ENCODE measurements around the gene UPF2. TPM values are rescaled to one million over a fixed set of nuclear protein-coding genes. Genes with fewer than 3 reads are reported as not detected.
A peak's percentile ranks its signal among the peaks of the same experiment; 100 is the strongest.

The UPF2 gene
- total and polyA plus RNA-seq, 4 donors, result 6.6 to 19.6 (median 16.4) TPM

DNA sequence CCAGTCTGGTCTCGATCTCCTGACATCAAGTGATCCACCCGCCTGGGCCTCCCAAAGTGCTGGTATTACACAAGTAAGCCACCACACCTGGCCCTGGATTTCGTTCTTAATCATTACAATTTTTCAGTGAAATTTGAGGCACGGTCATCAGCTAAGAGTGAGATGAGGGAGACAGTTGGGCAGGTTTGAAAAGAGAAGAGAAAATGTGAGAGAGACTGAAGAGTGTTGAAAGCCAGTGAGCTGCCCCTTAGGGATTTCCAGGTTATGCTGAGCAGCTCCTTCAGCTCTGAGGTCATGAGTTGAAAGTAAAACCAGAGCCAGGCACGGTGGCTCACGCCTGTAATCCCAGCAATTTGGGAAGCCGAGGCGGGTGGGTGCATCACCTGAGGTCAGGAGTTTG, 5.9 kb upstream of the UPF2 start:
- Histone ChIP-seq H3K9me3 (ENCODE audit: control insufficient read depth in 4 of 4, low read length in 3 of 4) (no peaks in the 10 kb centered on the region), H3K27me3 (ENCODE audit: control insufficient read depth in 4 of 4, insufficient read depth in 4 of 4, low read length in 3 of 4) (no peaks in the 10 kb centered on the region), H3K4me1 (ENCODE audit: control insufficient read depth in 4 of 4, insufficient read depth in 4 of 4, low read length in 3 of 4) (peaks cover 7 to 16% (median 11%) of the 10 kb centered on the region in 4 donors), H3K36me3 (ENCODE audit: control insufficient read depth in 4 of 4, insufficient read depth in 3 of 4, low read depth in 1 of 4, low read length in 3 of 4) (no peaks in the 10 kb centered on the region), H3K4me3 (ENCODE audit: low read depth in 1 of 3, low read length in 3 of 3) (no peak overlapping the region), H3K27ac (ENCODE audit: low read depth in 1 of 2, low read length in 2 of 2) (no peak overlapping the region), H3K9ac (ENCODE audit: low read depth in 1 of 2, low read length in 2 of 2) (no peak overlapping the region)
- TF ChIP-seq, protein P1, sequence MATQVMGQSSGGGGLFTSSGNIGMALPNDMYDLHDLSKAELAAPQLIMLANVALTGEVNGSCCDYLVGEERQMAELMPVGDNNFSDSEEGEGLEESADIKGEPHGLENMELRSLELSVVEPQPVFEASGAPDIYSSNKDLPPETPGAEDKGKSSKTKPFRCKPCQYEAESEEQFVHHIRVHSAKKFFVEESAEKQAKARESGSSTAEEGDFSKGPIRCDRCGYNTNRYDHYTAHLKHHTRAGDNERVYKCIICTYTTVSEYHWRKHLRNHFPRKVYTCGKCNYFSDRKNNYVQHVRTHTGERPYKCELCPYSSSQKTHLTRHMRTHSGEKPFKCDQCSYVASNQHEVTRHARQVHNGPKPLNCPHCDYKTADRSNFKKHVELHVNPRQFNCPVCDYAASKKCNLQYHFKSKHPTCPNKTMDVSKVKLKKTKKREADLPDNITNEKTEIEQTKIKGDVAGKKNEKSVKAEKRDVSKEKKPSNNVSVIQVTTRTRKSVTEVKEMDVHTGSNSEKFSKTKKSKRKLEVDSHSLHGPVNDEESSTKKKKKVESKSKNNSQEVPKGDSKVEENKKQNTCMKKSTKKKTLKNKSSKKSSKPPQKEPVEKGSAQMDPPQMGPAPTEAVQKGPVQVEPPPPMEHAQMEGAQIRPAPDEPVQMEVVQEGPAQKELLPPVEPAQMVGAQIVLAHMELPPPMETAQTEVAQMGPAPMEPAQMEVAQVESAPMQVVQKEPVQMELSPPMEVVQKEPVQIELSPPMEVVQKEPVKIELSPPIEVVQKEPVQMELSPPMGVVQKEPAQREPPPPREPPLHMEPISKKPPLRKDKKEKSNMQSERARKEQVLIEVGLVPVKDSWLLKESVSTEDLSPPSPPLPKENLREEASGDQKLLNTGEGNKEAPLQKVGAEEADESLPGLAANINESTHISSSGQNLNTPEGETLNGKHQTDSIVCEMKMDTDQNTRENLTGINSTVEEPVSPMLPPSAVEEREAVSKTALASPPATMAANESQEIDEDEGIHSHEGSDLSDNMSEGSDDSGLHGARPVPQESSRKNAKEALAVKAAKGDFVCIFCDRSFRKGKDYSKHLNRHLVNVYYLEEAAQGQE (IDR thresholded peaks at IDR 0.05), result no peak
- no peak for TF ChIP-seq RAD21 (IDR thresholded peaks at IDR 0.05)
- TF ChIP-seq RXRA (IDR thresholded peaks at IDR 0.05), result no peak
- TF ChIP-seq MAX (IDR thresholded peaks at IDR 0.05), result no peak
- TF ChIP-seq EGR1 (IDR thresholded peaks at IDR 0.05; ENCODE audit: low read depth in 2 of 2), result no peak
- TF ChIP-seq YY1 (IDR thresholded peaks at IDR 0.05), result no peak
- TF ChIP-seq, protein P2, sequence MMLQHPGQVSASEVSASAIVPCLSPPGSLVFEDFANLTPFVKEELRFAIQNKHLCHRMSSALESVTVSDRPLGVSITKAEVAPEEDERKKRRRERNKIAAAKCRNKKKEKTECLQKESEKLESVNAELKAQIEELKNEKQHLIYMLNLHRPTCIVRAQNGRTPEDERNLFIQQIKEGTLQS (IDR thresholded peaks at IDR 0.05), result no peak
- TF ChIP-seq SP1 (IDR thresholded peaks at IDR 0.05), result no peak
- no peak for TF ChIP-seq FOXA2 (IDR thresholded peaks at IDR 0.05)
- TF ChIP-seq CTCF (IDR thresholded peaks at IDR 0.05; ENCODE audit: low read depth, low read length, missing input control), result no peak
- TF ChIP-seq JUND (IDR thresholded peaks at IDR 0.05), result no peak
- TF ChIP-seq TAF1 (conservative IDR thresholded peaks at IDR 0.05), result no peak
- no peak for TF ChIP-seq FOXA1 (IDR thresholded peaks at IDR 0.05)
- no peak for TF ChIP-seq HNF4A (conservative IDR thresholded peaks at IDR 0.05)
- WGBS, result 90% methylated on average over 8 of the region's 8 CpGs
- DNase-seq (ENCODE audit: low spot score), result no peak

GRCh38 chr10:12045596-12045995, 3.0 kb upstream of the UPF2 start:
- Histone ChIP-seq H3K27ac (ENCODE audit: low read depth in 1 of 2, low read length in 2 of 2) (peak overlapping the region; percentile 53 to 65), H3K9me3 (ENCODE audit: control insufficient read depth in 4 of 4, low read length in 3 of 4) (no peaks in the 10 kb centered on the region), H3K36me3 (ENCODE audit: control insufficient read depth in 4 of 4, insufficient read depth in 3 of 4, low read depth in 1 of 4, low read length in 3 of 4) (no peaks in the 10 kb centered on the region), H3K4me3 (ENCODE audit: low read depth in 1 of 3, low read length in 3 of 3) (no peak overlapping the region), H3K4me1 (ENCODE audit: control insufficient read depth in 4 of 4, insufficient read depth in 4 of 4, low read length in 3 of 4) (peaks cover 6 to 27% (median 17%) of the 10 kb centered on the region in 4 donors), H3K27me3 (ENCODE audit: control insufficient read depth in 4 of 4, insufficient read depth in 4 of 4, low read length in 3 of 4) (no peaks in the 10 kb centered on the region), H3K9ac (ENCODE audit: low read depth in 1 of 2, low read length in 2 of 2) (peak overlapping the region in 1 of 2 donors; percentile 83)
- DNase-seq (ENCODE audit: low spot score), result no peak
- WGBS, result 34% methylated on average over 5 of the region's 5 CpGs
- TF ChIP-seq GABPA (IDR thresholded peaks at IDR 0.05 in 1 of 2, conservative IDR thresholded peaks at IDR 0.05 in 1 of 2) (no peak), MAX (IDR thresholded peaks at IDR 0.05) (no peak), RAD21 (IDR thresholded peaks at IDR 0.05) (peak; percentile 13 to 45), YY1 (IDR thresholded peaks at IDR 0.05) (peak; percentile 58), HNF4A (conservative IDR thresholded peaks at IDR 0.05) (peak; percentile 48 to 67), RXRA (IDR thresholded peaks at IDR 0.05) (peak; percentile 68 to 69), JUND (IDR thresholded peaks at IDR 0.05) (peak in 1 of 2 donors; percentile 43), SP1 (IDR thresholded peaks at IDR 0.05) (peak; percentile 77), FOXA2 (IDR thresholded peaks at IDR 0.05) (peak; percentile 7), TAF1 (conservative IDR thresholded peaks at IDR 0.05) (no peak), EGR1 (IDR thresholded peaks at IDR 0.05; ENCODE audit: low read depth in 2 of 2) (peak in 1 of 2 donors; percentile 46), ZBTB33 (IDR thresholded peaks at IDR 0.05) (no peak), CTCF (IDR thresholded peaks at IDR 0.05; ENCODE audit: low read depth, low read length, missing input control) (no peak)
- TF ChIP-seq, protein P1 (IDR thresholded peaks at IDR 0.05), result peak; percentile 43
